GM12872 (cell line): ENCODE measurements around the gene PRPSAP1.
A peak's percentile ranks its signal among the peaks of the same experiment; 100 is the strongest.

Experiments
- TF ChIP-seq, protein P1 (sequence below): IDR thresholded peaks from 3 replicates; pipeline ENCODE4 v1.5.1; 2011; ENCODE audit warnings: low read depth, mild to moderate bottlenecking, low read length, moderate library complexity; ENCODE audit not compliant: insufficient read depth

PRPSAP1 gene

DNA sequence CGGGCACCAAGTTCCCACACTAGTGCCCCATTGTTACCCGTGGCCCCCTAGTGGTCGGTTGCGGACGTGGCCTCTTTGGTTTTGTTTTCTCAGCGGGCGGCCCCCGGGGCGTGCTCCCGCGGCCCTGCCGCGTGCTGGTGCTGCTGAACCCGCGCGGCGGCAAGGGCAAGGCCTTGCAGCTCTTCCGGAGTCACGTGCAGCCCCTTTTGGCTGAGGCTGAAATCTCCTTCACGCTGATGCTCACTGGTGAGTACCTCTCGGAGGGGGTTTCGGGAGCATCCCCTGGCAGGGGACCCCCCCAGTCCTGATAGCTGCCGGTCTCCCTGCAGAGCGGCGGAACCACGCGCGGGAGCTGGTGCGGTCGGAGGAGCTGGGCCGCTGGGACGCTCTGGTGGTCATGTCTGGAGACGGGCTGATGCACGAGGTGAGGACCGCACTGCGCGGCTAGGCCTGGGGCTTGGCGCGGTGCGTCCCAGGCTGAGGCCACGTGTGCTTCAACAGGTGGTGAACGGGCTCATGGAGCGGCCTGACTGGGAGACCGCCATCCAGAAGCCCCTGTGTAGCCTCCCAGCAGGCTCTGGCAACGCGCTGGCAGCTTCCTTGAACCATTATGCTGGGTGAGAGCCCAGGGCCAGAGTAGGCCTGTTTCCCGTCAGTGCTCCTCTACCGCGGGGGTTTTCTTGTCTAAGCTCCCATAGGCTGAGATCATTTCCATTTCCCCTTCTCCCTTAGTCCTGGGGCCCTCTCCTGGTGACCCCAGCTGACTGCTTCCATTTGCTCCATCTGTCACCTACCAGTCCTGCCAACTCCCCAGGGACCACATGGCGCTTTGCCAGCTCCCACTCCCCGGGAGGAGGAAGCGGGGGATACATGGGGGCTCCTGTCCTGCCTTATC lies 32.4 kb upstream of the PRPSAP1 start:
- TF ChIP-seq, protein P1, sequence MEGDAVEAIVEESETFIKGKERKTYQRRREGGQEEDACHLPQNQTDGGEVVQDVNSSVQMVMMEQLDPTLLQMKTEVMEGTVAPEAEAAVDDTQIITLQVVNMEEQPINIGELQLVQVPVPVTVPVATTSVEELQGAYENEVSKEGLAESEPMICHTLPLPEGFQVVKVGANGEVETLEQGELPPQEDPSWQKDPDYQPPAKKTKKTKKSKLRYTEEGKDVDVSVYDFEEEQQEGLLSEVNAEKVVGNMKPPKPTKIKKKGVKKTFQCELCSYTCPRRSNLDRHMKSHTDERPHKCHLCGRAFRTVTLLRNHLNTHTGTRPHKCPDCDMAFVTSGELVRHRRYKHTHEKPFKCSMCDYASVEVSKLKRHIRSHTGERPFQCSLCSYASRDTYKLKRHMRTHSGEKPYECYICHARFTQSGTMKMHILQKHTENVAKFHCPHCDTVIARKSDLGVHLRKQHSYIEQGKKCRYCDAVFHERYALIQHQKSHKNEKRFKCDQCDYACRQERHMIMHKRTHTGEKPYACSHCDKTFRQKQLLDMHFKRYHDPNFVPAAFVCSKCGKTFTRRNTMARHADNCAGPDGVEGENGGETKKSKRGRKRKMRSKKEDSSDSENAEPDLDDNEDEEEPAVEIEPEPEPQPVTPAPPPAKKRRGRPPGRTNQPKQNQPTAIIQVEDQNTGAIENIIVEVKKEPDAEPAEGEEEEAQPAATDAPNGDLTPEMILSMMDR, result peak; percentile 93

GRCh38 chr17:76384987-76385891 lies 31.5 kb upstream of the PRPSAP1 start:
- TF ChIP-seq, protein P1, result no peak

DNA sequence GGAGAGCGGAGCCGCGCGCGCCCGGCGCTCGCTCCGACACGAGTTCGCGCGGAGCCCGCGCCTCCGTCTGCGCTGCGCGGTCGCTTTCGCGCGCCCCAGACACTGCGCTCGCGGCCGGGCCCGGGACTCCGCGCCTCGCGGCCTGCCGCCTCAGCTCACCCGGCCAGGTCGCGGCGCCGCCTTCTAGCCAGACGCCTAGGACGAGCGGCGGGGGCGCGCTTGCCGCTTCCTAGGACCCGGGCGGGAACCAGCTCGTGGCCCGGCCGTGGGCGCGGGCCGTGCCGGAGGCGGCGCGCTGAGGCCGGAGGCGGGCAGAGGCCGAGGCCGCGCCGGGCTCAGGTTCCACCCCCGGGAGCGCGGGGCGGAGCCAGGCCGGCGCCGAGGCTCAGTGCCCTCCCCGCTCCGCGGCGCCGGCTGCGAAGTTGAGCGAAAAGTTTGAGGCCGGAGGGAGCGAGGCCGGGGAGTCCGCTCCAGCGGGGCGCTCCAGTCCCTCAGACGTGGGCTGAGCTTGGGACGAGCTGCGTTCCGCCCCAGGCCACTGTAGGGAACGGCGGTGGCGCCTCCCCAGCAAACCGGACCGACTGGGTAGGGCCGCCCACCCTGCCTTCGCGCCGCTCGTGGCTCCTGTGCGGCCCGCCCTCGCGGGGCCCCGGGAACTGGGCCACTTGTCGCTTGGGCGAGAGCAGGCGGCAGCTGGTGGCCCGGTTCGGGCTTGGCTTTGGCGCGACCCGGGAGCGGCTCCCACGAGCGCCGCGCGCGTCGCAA lies 30.7 kb upstream of the PRPSAP1 start, which contains the start of gene SPHK1:
TSS of gene SPHK1 (plus strand) at position 388 of the 765 bp plus-strand sequence. CDS start 1,036 bp downstream, outside the sequence.
- TF ChIP-seq, protein P1, result no peak

GRCh38 chr17:76383546-76384221 lies 30.0 kb upstream of the PRPSAP1 start:
- TF ChIP-seq, protein P1, result 0 out of 3 replicates have a peak, but pooled peaks have one; percentile 21

- TF ChIP-seq, protein P1, result no peak
Observed at GRCh38 chr17:76382803-76383545, 29.3 kb upstream of the PRPSAP1 start.

GRCh38 chr17:76382351-76382802 lies 28.7 kb upstream of the PRPSAP1 start:
- TF ChIP-seq, protein P1, result no peak
